H1 (cell line): Measurements from ENCODE around the gene YAP1.

ENCODE experiments used
- CBX5 ChIP-seq: fragments of 300-800, 300-1000 bp; sonication (generic); IDR thresholded peaks from 2 replicates; pipeline ENCODE4 v1.7.1; 2016; ENCODE audit warnings: antibody characterized with exemption, low read length, low read depth
- CHD2 ChIP-seq: IDR thresholded peaks from 2 replicates; pipeline ENCODE4 v1.6.1; 2012; ENCODE audit warnings: low read length, improper control_type of control experiment
- CREB1 ChIP-seq: IDR thresholded peaks from 2 replicates; pipeline ENCODE4 v1.6.1; 2012; ENCODE audit warnings: inconsistent platforms
- EZH2 ChIP-seq: fragments of 200-600 bp; sonication (generic); IDR thresholded peaks from 2 replicates; pipeline ENCODE4 v1.7.1; 2012; ENCODE audit warnings: low read depth, mild to moderate bottlenecking, moderate library complexity, low read length, inconsistent platforms; ENCODE audit not compliant: severe bottlenecking
- JUN ChIP-seq: IDR thresholded peaks from 2 replicates; pipeline ENCODE4 v1.6.1; 2011; ENCODE audit warnings: low read depth, mild to moderate bottlenecking, improper control_type of control experiment, low read length
- KDM1A ChIP-seq: fragments of 200-600, 300-600 bp; sonication (generic); IDR thresholded peaks from 2 replicates; pipeline ENCODE4 v1.7.1; 2016; ENCODE audit warnings: mild to moderate bottlenecking, low read length, borderline replicate concordance
- KDM5A ChIP-seq: fragments of 200-600 bp; IDR thresholded peaks from 2 replicates; pipeline ENCODE4 v1.7.1; 2012; ENCODE audit warnings: mild to moderate bottlenecking, low read length, inconsistent platforms, mixed read lengths
- POLR2A ChIP-seq, 2 experiments: IDR thresholded peaks; 1 replicate in 1 of 2; 2 replicates in 1 of 2; pipeline ENCODE4 v1.6.1; 2011; ENCODE audit warnings: low read depth in 2 of 2, low read length in 2 of 2, mild to moderate bottlenecking in 2 of 2; ENCODE audit errors: control extremely low read depth in 1 of 2
- TAF1 ChIP-seq: IDR thresholded peaks from 2 replicates; pipeline ENCODE4 v1.6.1; 2011; ENCODE audit warnings: mild to moderate bottlenecking, low read depth, low read length
- YY1 ChIP-seq: IDR thresholded peaks from 2 replicates; pipeline ENCODE4 v1.6.1; 2011; ENCODE audit warnings: low read depth, mild to moderate bottlenecking, low read length
- ZNF274 ChIP-seq: IDR thresholded peaks from 2 replicates; pipeline ENCODE4 v1.7.0; 2012; ENCODE audit warnings: low read length, borderline replicate concordance; ENCODE audit errors: extremely low read depth
- TF ChIP-seq, protein P1 (sequence below), 3 experiments: IDR thresholded peaks; 1 replicate in 2 of 3; 2 replicates in 1 of 3; pipeline versions ENCODE4 v1.5.1 to v1.6.1; 2011; ENCODE audit warnings: low read length in 3 of 3, mild to moderate bottlenecking in 3 of 3, inconsistent platforms in 2 of 3, low read depth in 1 of 3, moderate library complexity in 1 of 3; ENCODE audit not compliant: insufficient read depth in 1 of 3; ENCODE audit errors: control extremely low read depth in 1 of 3
- TF ChIP-seq, protein P2 (sequence below): IDR thresholded peaks from 2 replicates; pipeline ENCODE4 v1.6.1; 2012; ENCODE audit warnings: inconsistent platforms
- TF ChIP-seq, protein P3 (sequence below): IDR thresholded peaks from 2 replicates; pipeline ENCODE4 v1.6.1; 2012; ENCODE audit warnings: low read length, inconsistent platforms

DNA sequence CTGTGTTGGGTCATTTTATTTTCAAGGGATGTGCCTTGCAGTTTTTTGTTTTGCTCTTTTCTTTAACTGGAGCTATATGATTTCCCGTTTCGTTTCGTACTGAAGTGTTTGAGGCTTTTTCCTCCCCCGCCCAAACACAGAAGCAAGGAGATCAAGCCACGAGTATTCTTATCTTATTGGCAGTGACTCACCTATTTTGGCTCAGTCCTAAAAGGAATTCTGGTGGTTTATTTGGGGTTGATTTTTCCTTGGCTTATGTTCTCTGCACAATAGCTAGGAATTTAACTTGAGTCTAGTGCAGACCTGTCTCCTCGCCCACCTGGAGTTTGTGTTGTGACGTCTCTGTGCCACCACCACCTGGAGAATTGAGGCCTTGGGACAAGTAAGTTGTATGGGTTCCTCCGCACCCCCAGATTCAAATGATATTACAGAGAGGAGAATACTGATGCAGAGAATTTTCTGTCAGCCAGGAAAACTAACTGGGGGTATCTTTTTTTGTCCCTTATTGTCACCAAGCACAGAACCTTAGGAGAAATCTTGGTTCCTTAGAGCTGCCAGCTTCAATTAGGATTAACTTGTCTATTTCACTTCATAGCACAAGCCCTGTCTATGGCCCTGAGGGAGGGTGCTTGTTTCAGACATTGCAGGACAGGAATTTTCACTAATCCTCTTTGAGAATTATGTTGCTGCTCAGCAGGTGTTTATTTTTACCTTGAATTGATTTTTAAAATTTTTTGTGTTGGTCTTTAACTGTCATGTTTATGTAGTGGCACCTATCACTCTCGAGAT is 116.6 kb downstream of the YAP1 start:
- TF ChIP-seq, protein P1, sequence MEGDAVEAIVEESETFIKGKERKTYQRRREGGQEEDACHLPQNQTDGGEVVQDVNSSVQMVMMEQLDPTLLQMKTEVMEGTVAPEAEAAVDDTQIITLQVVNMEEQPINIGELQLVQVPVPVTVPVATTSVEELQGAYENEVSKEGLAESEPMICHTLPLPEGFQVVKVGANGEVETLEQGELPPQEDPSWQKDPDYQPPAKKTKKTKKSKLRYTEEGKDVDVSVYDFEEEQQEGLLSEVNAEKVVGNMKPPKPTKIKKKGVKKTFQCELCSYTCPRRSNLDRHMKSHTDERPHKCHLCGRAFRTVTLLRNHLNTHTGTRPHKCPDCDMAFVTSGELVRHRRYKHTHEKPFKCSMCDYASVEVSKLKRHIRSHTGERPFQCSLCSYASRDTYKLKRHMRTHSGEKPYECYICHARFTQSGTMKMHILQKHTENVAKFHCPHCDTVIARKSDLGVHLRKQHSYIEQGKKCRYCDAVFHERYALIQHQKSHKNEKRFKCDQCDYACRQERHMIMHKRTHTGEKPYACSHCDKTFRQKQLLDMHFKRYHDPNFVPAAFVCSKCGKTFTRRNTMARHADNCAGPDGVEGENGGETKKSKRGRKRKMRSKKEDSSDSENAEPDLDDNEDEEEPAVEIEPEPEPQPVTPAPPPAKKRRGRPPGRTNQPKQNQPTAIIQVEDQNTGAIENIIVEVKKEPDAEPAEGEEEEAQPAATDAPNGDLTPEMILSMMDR (IDR thresholded peaks at IDR 0.05; ENCODE audit: control extremely low read depth in 1 of 3, insufficient read depth in 1 of 3, low read depth in 1 of 3, low read length in 3 of 3), result no peak
- TF ChIP-seq, protein P2, sequence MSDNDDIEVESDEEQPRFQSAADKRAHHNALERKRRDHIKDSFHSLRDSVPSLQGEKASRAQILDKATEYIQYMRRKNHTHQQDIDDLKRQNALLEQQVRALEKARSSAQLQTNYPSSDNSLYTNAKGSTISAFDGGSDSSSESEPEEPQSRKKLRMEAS, result no peak
- TF ChIP-seq KDM5A (no peak), CREB1 (no peak), TAF1 (no peak), POLR2A (IDR thresholded peaks at IDR 0.05; ENCODE audit: control extremely low read depth in 1 of 2, low read depth in 2 of 2, low read length in 2 of 2) (no peak), CBX5 (no peak), EZH2 (no peak), ZNF274 (no peak), CHD2 (no peak), KDM1A (no peak), JUN (no peak), YY1 (no peak)
- TF ChIP-seq, protein P3, sequence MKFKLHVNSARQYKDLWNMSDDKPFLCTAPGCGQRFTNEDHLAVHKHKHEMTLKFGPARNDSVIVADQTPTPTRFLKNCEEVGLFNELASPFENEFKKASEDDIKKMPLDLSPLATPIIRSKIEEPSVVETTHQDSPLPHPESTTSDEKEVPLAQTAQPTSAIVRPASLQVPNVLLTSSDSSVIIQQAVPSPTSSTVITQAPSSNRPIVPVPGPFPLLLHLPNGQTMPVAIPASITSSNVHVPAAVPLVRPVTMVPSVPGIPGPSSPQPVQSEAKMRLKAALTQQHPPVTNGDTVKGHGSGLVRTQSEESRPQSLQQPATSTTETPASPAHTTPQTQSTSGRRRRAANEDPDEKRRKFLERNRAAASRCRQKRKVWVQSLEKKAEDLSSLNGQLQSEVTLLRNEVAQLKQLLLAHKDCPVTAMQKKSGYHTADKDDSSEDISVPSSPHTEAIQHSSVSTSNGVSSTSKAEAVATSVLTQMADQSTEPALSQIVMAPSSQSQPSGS, result no peak
